ELF-1 (cell line): ENCODE results near the gene SOWAHA.

Source experiments
- DNase-seq: peaks from one replicate; pipeline ENCODE4 v3.0.0-alpha.2; 2016; ENCODE audit warnings: low read depth, low spot score

Gene SOWAHA

DNA sequence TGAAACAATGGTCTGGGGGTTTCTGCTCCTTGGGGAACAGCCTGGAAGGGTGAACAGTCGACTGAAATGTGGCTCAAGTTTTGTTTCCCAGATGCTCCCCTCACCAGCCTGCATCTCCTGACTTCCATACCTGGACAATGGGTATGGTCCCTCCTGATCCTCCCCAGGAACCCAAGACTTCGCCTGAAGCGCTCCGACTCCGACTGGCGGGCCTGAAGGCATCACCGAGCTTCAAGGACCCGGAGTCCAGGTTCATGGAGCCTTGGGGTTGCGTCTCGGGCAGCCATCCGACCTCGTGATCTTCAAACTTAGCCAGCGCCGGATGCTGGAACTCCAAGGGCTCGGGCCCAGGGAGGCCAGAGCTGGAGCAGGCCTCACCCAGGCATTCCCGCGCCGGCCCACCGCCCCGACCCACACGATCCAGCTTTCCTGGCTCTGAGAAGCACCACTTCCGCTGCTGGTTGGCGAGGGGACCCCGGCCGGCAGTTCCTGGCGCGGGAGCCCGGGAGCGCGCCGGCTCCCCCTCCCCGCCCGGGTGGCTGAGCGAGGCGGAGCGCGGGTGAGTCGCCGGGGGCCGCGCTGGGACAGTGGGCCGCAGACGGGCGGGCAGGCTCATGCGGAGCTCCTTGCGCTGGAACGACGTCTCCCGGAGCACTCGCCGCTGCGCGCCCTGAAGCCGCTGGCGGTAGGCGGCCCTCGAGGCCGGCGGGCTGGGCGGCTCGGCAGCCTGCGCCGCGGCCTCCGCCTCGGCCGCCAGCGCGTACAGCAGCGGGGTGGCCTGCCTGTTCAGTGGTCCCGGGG, 12.1 kb downstream of the SOWAHA start:
- DNase-seq: peak; percentile 50

DNA sequence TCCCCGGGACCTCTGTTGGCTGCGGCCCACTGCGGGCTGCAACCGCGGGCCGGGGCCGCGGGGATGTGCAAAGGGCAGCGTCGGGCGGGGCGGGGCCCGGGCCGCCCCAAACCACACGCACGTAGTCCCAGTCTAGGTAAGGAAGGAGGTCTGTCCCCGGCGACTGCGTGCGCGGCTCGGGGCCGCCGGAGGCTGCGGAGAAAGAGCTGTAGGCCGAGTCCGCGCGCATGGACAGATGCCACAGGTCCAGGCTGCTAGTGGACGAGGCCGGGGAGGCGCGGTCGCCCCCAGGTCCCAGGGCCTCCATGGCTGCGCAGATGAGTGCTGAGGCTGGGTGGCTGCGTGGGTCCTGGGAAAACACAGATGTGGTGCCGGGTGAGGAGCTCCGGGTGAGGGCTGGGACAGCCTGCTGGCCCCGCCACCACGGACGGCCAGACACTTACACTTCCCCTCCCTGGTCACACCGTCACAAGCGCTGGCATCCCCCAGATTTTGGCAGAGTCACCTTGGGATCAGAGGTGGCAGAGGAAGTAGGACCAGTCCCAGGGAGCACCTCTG, 12.8 kb downstream of the SOWAHA start:
- DNase-seq: peak; percentile 58

DNA sequence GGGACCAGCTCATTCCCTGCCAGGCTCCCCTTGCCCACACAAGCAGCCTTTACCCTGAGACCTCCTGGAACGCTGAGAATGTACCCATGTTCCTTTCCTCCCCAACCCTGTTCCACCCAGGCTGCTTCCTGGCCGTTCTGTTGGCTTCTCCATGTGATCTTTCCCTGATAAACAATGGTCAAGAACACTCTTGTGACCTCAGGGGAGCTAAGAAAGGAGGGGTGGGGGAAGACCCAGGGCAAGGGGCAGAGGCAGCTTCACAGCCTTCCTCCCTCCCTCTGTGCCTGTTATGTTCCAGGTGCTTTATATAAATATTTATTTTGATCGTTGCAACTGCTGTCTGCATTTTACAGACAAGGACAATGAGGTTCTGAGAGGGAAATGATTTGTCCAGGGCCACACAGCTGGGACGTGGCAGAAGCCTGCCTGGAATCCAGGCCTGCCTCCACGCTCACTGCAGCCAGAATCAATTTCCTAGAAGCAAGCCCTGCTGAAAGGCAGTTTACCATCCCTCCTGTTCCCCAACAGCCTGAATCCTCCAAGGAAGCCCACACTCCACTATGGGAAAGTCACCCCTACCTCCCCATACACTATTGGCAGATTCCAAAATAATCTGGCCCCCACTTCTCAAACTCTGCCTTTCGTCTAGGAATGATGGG, 13.5 kb downstream of the SOWAHA start:
- no peak for DNase-seq

DNA sequence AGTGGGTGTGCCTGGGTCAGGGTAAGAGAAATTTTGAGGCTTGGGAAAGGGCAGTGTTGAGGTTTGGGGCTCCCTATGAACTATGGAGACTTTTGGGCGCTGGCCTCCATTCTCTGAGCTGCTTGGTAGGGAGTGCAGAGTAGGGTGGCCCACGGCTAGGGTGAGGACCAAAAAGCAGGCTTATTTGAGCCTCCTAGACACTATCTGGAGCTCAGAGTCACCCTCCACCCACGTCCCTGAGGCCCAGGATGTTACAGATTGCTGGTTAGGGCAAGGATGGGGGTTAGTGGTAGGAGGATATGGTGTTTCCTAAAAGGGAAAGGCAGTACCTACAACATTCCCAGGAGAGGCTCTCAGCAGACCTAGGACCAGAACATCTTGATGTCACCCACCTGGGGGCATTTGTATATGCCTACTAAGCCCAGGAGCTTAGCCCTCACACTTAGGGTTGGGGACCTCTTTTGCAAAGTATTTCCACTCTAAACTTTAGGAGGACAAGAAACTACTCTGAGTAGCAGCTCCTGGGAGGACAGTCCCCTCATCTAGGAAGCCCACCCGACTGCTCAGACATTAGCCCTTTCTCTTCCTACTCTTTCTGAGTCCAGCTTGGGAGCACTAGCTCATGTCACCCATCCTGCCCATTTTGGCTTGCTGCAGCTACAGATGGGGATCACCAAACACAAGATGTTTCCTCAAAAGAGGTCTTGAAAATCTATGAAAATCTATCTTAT, 15.0 kb downstream of the SOWAHA start:
- DNase-seq: no peak

DNA sequence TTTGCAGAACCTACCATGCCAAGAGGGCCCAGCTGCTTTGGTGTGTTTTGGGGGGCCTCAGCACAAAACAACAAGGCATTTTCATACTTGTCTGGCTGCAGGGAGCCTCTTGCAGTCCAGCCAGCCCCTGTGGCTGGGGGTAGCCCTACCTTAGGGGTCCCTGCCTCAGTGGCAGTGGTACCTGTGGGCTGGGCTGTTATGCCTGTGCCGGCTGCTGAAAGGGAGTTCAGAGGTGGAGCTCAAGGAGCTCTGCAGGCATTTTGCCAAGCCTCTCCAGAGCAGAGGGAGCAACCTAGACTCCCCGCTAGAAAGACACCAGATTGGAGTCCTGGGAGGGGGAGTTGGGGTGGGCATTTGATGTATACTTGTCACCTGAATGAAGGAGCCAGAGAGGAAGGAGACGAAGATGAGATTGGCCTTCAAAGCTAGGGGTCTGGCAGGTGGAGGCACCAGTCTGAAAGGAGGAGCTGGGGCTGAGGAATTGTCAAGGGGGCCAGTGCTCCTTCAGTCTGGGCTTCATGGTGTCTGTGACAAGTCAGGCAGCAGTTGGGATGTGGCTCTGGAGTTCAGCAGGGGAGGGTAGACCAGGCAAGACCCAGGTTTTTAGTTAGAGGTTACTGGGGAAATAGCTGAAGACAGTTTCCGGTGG, 15.9 kb downstream of the SOWAHA start:
- DNase-seq: no peak

DNA sequence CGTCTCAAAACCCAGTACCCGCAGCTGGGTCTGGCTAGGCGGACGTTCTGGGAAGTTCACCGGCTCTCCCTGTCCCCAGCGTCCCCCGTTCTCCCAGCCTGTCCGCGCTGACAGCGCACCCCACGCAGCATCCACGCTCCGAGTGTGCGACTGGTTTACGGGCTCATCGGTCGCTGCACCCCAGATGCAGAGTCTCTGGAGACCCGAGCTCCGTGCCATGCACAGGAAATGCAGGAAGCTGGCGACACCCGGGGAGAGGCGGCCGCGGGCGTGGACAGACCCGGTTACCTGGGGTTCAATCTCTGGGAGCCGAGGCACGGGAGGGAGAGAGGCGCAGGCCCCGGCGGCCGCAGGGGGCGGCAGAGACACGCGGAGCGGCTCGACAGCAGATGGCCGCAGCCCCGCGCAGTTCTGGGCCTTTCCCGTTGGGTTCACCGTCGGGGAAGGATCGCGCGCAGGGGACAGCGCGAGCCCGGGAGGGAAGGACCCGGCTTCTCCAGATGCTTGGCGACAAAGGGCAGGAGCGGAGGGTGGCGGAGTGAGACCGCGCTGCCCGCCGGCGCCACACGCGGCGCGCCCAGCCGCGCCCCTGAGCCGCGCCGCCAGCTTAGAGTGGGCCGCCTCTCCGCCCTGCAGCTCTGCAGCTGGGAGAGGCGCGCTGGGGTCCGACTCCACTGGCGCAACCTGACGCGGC, 16.8 kb downstream of the SOWAHA start:
- peak; percentile 78 for DNase-seq

DNA sequence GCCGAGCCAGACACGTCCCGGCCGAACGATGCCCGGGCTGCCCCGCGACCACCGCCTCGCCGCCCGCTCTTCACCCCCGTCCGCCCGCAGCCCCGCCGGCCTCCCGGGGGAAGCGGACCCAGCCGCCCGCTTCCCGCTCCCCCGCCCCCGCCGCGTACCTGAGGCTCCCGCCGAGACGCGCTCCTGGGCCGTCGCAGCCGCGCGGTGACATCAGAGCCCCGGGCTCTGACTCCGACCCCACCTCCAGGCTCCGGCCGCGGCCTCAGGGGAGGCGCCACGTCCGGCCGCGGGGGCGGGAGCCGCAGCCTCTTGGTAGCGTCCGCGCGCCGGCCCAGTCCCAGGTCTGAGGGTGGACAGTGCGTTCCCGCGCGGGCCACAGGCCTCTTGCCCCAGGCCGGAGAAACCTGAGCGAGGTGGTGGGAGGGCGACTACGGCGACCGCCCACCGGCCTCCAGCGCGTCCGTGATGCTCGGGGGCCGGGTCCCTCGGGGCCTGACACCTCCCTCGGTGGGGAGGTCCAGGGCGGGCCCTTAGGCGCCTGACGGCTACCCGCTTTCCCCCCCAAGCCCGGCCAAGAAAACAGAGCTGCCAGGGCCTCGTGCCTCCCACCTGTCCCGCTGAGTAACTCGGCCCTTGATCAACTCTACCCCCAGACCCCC, 17.5 kb downstream of the SOWAHA start, which contains the start of gene SHROOM1:
Gene SHROOM1, minus strand, starts transcription at position 212 of the 659 bp plus-strand sequence. CDS start 4,507 bp downstream, outside the sequence.
- peak; percentile 54 for DNase-seq

DNA sequence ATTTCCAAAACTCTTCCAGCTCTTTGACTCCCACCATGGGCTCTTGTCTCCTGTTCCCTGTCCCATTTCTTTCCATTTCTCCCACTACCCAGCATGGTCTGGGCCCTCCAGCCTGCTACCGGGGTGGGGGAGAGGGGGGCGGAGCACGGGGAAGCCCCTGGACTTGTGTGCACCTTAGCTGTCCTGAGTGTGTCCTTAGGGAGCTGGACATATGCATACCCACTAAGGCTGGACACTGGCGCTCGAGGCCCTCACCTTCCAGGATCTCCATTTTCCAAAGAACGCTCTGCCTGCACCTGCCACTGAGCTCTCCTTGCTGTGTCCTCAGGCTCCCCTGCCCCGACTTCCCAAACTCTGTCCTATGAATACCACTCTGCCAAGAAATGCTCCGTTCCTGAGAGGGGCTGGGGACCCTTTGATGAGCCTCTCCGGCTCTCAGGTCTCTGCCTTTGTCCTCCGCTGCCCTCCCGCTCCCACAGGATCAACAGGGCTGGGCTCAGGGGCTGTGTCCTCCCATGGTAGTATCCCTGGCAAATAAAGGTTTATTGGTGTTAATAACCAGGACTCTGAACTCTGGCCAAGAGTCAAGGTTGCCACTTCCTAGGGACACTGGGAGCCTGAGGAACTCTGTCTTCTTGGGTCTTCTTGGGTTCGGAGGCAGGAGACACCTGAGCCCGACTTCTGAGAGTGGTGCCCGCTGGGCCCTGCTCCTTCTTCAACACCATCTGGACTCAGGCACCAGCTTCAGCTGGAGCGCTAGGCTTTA, 18.2 kb downstream of the SOWAHA start:
- DNase-seq: no peak

DNA sequence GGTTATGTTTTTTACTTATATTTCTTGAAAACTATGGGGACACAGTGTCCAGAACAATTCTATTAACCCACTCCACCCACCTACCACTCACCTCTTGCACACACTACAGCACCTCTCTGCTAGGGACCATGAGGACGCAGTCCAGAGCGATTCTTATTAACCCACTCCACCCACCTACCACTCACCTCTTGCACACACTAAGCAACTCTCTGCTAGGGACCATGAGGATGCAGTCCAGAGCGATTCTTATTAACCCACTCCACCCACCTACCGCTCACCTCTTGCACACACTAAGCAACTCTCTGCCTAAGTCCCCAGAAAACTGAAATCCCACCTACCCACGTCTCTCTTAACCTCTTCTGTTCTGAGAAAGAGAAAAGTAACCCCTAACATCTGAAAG, 19.5 kb downstream of the SOWAHA start:
- no peak for DNase-seq

DNA sequence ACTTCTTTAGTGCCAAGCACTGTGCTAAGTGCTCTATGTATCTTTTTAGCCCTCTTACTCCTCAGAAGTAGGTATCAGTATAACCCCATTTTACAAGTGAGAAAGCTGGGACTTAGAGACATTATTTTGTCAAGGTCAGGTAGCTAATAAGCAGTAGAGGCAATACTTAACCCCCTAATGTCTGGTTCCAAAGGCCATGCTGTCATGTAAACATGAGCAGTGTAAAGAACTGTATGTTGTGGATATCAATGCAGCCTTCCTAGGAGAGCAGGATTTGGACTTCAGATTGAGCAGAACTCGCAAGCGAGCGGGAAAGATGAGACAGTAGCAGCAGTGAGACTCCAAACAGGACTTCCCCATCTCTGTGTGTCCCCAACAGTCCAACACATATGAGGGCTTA, 21.0 kb downstream of the SOWAHA start:
- DNase-seq: no peak

DNA sequence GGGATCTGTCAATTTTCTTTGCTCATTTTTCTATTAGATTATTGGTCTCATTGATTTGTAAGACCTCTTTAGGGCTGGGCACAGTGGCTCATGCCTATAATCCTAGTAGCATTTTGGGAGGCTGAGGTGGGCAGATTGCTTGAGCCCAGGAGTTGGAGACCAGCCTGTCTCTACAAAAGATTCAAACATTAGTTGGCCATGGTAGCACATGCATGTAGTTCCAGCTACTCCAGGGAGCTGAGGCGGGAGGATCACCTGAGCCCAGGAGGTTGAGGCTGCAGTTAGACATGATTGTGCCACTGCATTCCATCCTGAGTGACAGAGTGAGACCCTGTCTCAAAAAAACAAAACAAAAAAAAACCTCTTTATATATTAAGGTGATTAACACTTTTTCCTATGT, 23.8 kb downstream of the SOWAHA start:
- DNase-seq: no peak

DNA sequence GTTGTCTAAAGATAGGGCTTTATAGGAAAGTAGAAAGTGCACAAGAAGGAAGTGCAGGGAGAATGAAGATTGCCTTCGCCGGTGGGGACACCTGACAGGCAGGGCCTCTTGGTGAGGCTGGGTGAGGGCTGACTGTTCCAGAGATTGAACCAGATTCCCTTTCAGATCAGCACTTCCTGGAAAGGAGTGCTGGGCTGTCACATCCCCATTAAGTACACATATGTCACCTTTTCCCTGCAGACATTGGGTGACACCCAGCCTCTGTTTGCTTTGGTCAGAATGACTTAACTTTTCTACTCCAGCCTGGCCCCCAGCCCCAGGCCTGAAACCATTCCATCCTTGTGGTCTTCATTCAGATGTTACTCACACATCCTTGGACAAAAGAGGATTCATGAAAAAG, 24.8 kb downstream of the SOWAHA start:
- DNase-seq: no peak

DNA sequence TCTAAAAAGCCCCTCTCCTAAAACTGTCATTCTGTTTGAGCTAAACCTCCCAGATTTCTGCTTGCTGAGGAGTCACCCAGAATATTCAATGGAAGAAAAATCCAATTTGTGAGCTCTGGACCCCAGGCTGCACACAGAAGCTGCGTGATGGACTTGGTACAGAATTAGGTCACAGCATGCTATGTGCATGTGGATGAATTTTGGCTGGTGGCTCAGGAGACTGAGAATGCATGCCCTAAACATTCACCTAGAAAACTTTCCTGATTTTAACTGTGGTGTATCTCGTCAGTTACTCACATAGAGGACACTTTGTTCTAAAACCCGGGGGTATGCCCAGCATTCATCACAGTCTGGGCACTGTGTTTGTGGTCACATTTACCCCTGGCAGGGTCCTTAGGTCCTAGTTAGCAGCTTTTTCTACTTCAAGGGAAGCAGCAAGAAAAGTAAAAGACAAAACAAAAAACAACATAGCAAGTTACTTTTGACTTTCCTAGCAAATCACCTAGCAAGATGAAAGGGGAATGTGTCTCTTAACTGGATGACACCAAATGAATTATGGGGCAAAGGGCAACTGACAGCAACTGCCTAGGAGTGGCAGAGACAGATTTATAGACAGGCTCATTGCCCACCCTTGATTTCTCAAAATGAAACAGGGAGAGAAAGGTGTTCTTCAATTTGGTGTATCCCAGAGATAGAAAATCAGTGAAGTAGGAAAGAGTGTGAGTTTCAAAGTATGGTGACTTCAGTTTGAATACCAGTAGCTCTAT, 25.6 kb downstream of the SOWAHA start:
- DNase-seq: no peak

DNA sequence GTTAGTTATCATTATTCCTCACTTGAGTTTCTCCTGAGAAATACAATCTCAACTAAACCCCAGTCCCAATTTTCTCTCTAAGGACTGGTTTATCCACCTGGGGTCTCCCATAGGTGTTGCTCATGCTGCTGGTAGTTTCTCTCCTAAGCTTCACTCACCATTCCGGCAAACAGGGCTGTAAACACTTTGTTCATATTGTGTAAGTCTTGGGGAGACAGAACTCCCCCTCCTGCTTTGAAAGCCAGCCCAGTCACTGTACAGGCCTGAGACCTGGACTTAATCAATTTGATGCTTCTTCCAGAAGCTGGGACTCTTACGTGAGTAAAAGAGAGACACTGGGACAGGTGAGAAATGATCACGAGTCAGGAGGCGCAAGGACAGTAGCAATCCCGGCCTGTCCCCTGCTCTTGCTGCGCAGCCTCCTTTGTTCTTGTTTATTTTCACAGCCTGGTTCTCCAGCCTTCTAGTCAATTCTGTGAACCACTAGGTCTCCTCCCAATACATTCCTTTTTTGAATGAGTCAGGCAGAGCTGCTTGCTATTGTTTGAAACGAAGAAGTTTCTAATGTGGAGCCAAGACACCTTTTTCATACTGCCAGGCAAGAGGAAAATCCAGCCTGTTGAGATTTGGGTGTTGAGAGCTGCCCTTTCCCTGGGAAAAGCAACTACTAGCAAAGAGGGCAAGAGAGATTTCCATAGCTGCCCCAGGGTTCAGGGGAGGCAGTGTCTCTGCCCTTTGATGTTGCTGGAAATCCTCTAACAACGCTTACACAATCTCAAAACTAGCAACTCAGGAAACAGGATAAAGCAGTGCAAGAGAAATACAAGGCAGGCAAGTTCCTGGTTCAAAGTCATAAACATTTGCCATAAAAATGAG, 26.6 kb downstream of the SOWAHA start:
- DNase-seq: peak; percentile 41

DNA sequence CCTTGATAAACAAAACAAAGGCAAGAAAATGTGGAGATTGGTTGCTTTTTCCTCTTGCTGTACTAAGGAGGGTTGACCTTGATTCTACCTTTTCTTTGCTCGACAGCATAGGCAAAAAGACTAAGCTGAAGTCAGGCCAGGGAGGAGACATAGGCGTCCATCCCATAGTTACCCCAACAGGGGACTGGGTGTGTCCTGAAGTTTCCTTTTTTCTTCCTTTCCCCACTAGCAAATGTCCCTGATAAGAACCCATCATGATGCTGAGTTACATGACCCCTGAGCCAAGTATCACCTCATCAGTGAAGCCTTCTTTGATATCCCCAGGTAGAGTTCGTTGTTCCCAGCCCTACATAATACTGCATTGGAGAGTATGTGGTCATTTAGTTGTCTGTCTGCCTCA, 27.2 kb downstream of the SOWAHA start:
- DNase-seq: no peak

DNA sequence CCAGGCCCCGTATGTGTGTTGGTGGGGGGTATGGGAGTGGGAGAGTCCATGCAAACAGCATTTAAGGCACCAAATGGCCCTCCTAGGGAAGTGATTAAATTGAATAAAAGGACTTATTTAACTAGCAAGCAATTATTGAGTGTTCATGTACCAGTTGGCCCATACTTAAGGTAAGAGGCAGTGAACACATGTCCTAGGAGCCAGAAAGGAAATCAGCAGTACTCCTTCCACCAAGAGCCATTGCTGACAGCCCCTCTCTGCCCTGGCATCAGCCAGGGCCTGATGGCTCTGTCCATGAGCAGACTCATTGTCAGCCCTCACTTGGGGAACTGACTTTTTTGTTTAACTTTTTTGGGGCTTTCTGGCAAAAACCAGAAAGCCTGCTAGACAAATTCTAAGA, 27.8 kb downstream of the SOWAHA start:
- no peak for DNase-seq

DNA sequence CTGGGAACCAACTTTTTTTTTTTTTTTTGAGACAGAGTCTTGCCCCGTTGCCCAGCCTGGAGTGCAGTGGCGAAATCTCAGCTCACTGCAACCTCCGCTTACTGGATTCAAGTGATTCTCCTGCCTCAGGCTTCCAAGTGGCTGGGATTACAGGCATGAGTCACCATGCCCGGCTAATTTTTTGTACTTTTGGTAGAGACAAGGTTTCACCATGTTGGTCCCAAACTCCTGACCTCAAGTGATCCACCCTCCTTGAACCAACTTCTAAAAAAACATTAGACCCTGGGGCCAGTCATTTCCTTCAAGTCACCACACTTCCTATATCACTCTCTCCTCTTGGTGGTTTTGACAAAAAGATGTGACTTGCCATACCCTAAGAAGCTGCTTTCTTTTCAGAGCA, 28.2 kb downstream of the SOWAHA start:
- no peak for DNase-seq

DNA sequence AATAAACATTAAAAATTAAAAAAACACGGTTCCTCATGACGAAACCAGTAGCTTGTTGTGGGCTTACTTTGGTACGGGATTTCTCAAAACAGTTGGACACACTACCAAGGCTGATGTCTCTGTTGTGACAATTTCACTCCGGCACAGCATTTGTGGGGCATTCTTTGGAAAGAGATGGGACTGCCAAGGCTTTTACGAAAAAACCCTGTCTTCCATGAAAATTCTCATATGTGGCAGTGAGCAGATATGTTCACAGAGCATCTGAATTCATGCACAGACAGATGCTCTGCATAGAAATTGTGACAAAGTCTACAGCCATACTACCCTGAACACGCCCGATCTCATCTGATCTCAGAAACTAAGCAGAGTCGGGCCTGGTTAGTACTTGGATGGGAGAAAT, 35.2 kb downstream of the SOWAHA start:
- no peak for DNase-seq
